Measurements from ENCODE around the gene CASK. TPM values are rescaled to one million over a fixed set of nuclear protein-coding genes. Genes with fewer than 3 reads are reported as not detected.

The CASK gene
- total and polyA plus RNA-seq, 2 donors from 2014 or later: 15.9 to 58.9 TPM

DNA sequence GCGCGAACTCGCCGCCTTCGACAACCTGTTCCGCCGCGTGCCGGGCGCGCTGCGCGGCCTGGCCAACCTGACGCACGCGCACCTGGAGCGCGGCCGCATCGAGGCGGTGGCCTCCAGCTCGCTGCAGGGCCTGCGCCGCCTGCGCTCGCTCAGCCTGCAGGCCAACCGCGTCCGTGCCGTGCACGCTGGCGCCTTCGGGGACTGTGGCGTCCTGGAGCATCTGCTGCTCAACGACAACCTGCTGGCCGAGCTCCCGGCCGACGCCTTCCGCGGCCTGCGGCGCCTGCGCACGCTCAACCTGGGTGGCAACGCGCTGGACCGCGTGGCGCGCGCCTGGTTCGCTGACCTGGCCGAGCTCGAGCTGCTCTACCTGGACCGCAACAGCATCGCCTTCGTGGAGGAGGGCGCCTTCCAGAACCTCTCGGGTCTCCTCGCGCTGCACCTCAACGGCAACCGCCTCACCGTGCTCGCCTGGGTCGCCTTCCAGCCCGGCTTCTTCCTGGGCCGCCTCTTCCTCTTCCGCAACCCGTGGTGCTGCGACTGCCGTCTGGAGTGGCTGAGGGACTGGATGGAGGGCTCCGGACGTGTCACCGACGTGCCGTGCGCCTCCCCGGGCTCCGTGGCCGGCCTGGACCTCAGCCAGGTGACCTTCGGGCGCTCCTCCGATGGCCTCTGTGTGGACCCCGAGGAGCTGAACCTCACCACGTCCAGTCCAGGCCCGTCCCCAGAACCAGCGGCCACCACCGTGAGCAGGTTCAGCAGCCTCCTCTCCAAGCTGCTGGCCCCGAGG is 449.2 kb downstream of the CASK start:
- H3K36me3 ChIP-seq (ENCODE audit: control insufficient read depth in 2 of 3, insufficient read depth in 3 of 3, low read length in 3 of 3): no peaks in the 10 kb centered on the region
- no peaks in the 10 kb centered on the region for H3K27me3 ChIP-seq (ENCODE audit: control insufficient read depth, insufficient read depth, low read length)
- no peaks in the 10 kb centered on the region for H3K9me3 ChIP-seq (ENCODE audit: control insufficient read depth in 2 of 3, insufficient read depth in 1 of 3, low read length in 3 of 3)
- H3K9ac ChIP-seq (ENCODE audit: low read length in 3 of 3): no peak overlapping the region
- peaks cover 0 to 4% (median 0%) of the 10 kb centered on the region in 3 donors for H3K4me1 ChIP-seq (ENCODE audit: control insufficient read depth in 2 of 3, insufficient read depth in 2 of 3, low read depth in 1 of 3, low read length in 3 of 3)
- H3K4me3 ChIP-seq (ENCODE audit: low read length in 3 of 3): no peak overlapping the region
- H3K27ac ChIP-seq (ENCODE audit: low read depth in 2 of 2, low read length in 2 of 2): no peak overlapping the region
- DNase-seq (no peak), FAIRE-seq (no peak)
- TF ChIP-seq, protein P1, sequence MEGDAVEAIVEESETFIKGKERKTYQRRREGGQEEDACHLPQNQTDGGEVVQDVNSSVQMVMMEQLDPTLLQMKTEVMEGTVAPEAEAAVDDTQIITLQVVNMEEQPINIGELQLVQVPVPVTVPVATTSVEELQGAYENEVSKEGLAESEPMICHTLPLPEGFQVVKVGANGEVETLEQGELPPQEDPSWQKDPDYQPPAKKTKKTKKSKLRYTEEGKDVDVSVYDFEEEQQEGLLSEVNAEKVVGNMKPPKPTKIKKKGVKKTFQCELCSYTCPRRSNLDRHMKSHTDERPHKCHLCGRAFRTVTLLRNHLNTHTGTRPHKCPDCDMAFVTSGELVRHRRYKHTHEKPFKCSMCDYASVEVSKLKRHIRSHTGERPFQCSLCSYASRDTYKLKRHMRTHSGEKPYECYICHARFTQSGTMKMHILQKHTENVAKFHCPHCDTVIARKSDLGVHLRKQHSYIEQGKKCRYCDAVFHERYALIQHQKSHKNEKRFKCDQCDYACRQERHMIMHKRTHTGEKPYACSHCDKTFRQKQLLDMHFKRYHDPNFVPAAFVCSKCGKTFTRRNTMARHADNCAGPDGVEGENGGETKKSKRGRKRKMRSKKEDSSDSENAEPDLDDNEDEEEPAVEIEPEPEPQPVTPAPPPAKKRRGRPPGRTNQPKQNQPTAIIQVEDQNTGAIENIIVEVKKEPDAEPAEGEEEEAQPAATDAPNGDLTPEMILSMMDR (IDR thresholded peaks at IDR 0.05; ENCODE audit: borderline replicate concordance, extremely low read depth, insufficient read depth): no peak
- intact Hi-C loops (cut with DNase I): no loop called here

DNA sequence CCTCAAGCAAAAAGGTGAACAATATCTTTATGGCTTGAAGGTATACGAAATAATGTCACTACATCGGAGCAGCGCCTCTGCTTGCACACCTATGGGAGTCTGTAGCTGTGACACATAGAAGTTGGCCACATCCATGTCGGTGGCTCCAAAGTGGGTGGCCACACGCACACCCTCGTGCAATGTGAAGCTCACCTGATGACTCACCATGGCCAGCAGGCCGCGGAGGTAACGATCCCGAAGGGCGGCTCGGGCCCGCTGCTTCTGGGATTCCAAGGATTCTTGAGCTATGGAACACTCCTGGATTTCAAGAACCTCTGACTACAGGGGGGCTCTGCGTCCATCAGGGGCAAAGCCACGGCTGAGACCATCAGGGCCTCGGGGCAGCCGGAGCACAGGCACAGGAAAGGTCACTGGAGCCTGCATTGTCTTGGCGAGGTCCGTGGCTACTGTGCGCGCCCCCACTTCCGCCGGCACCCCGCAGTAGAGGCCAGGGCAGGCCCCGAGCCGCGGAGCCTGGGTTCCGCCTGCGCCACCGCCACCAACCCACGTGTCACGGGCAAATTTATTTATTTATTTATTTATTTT is 451.0 kb downstream of the CASK start:
- peak in 1 of 5 donors; percentile 79 for DNase-seq
- intact Hi-C loops (cut with DNase I): no loop called here
- H3K27me3 ChIP-seq (ENCODE audit: control insufficient read depth, insufficient read depth, low read length): no peaks in the 10 kb centered on the region
- H3K9ac ChIP-seq (ENCODE audit: low read length in 3 of 3): no peak overlapping the region
- peaks cover 0 to 6% (median 0%) of the 10 kb centered on the region in 3 donors for H3K4me1 ChIP-seq (ENCODE audit: control insufficient read depth in 2 of 3, insufficient read depth in 2 of 3, low read depth in 1 of 3, low read length in 3 of 3)
- peak overlapping the region; percentile 67 to 80 for H3K27ac ChIP-seq (ENCODE audit: low read depth in 2 of 2, low read length in 2 of 2)
- TF ChIP-seq, protein P1 (IDR thresholded peaks at IDR 0.05; ENCODE audit: borderline replicate concordance, extremely low read depth, insufficient read depth): no peak
- H3K9me3 ChIP-seq (ENCODE audit: control insufficient read depth in 2 of 3, insufficient read depth in 1 of 3, low read length in 3 of 3): no peaks in the 10 kb centered on the region
- H3K4me3 ChIP-seq (ENCODE audit: low read length in 3 of 3): no peak overlapping the region
- no peaks in the 10 kb centered on the region for H3K36me3 ChIP-seq (ENCODE audit: control insufficient read depth in 2 of 3, insufficient read depth in 3 of 3, low read length in 3 of 3)
- FAIRE-seq: no peak

DNA sequence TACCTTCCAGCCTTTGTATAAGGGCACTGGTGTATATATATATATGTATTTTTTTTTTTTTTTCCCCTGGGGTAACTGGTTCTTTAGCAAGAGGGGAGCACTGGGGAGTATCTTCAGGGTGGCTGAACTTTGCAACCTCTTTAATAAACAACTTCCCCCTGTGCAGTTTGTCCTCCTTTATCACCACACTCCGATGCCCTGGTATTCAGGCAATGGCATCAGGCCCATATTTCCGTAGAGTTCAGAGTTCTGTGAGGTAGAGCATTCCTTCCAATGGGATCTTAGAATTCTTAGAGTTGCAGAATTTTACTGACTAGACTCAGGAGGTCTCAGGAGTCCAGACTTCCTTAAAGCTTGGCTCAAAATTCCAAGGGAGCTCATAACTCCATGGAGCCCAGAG is 451.6 kb downstream of the CASK start:
- FAIRE-seq (peak; percentile 39), DNase-seq (peak in 1 of 5 donors; percentile 46)
- Histone ChIP-seq H3K36me3 (ENCODE audit: control insufficient read depth in 2 of 3, insufficient read depth in 3 of 3, low read length in 3 of 3) (no peaks in the 10 kb centered on the region), H3K27ac (ENCODE audit: low read depth in 2 of 2, low read length in 2 of 2) (peak overlapping the region; percentile 67 to 80), H3K27me3 (ENCODE audit: control insufficient read depth, insufficient read depth, low read length) (no peaks in the 10 kb centered on the region), H3K9me3 (ENCODE audit: control insufficient read depth in 2 of 3, insufficient read depth in 1 of 3, low read length in 3 of 3) (no peaks in the 10 kb centered on the region), H3K4me3 (ENCODE audit: low read length in 3 of 3) (no peak overlapping the region), H3K9ac (ENCODE audit: low read length in 3 of 3) (no peak overlapping the region), H3K4me1 (ENCODE audit: control insufficient read depth in 2 of 3, insufficient read depth in 2 of 3, low read depth in 1 of 3, low read length in 3 of 3) (peaks cover 0 to 6% (median 0%) of the 10 kb centered on the region in 3 donors)
- intact Hi-C loops (cut with DNase I): no loop called here
- TF ChIP-seq, protein P1 (IDR thresholded peaks at IDR 0.05; ENCODE audit: borderline replicate concordance, extremely low read depth, insufficient read depth): no peak

All from kidney (tissue), 14 donors.